Measurements from ENCODE around the gene ATP6V0E1. TPM values are rescaled to one million over a fixed set of nuclear protein-coding genes. Genes with fewer than 3 reads are reported as not detected.
"Not testable (repeated sequence)": the region's sequence is repeated elsewhere in the genome, so short reads cannot be mapped to it uniquely, and the experiment has no call there.

The ATP6V0E1 gene
- total RNA-seq, 1 donor from 2014 or later = 272 TPM

GRCh38 chr5:173016598-173017046, 33.1 kb downstream of the ATP6V0E1 start:
- Mint-ChIP-seq H3K4me1 (ENCODE audit: low read depth) (peaks cover 32% of the 10 kb centered on the region), H3K36me3 (ENCODE audit: low read depth) (peaks cover 14% of the 10 kb centered on the region), H3K27ac (ENCODE audit: unreplicated experiment) (peak overlapping the region; percentile 84), H3K4me3 (ENCODE audit: unreplicated experiment) (peak overlapping the region; percentile 28), H3K27me3 (ENCODE audit: low read depth) (no peaks in the 10 kb centered on the region), H3K9me3 (ENCODE audit: low read depth) (no peaks in the 10 kb centered on the region)
- DNase-seq (ENCODE audit: low spot score) = no peak
- no peak for TF ChIP-seq CTCF (IDR thresholded peaks at IDR 0.05)

GRCh38 chr5:173017087-173017486, 33.5 kb downstream of the ATP6V0E1 start:
- not testable (repeated sequence) for H3K4me3 Mint-ChIP-seq (ENCODE audit: unreplicated experiment); H3K27me3 Mint-ChIP-seq (ENCODE audit: low read depth); DNase-seq (ENCODE audit: low spot score); H3K9me3 Mint-ChIP-seq (ENCODE audit: low read depth)
- Mint-ChIP-seq H3K36me3 (ENCODE audit: low read depth) (peaks cover 14% of the 10 kb centered on the region), H3K27ac (ENCODE audit: unreplicated experiment) (peak overlapping the region; percentile 84), H3K4me1 (ENCODE audit: low read depth) (peaks cover 27% of the 10 kb centered on the region)

- Mint-ChIP-seq H3K27me3 (ENCODE audit: low read depth) (no peaks in the 10 kb centered on the region), H3K36me3 (ENCODE audit: low read depth) (peaks cover 14% of the 10 kb centered on the region), H3K27ac (ENCODE audit: unreplicated experiment) (peak overlapping the region; percentile 5), H3K4me3 (ENCODE audit: unreplicated experiment) (no peak overlapping the region), H3K4me1 (ENCODE audit: low read depth) (peaks cover 26% of the 10 kb centered on the region), H3K9me3 (ENCODE audit: low read depth) (no peaks in the 10 kb centered on the region)
- no peak for TF ChIP-seq CTCF (IDR thresholded peaks at IDR 0.05)
- no peak for DNase-seq (ENCODE audit: low spot score)
These were observed 34.8 kb downstream of the ATP6V0E1 start for GRCh38 chr5:173018358-173018757.

GRCh38 chr5:173020154-173020581, 36.6 kb downstream of the ATP6V0E1 start:
- H3K9me3 Mint-ChIP-seq (ENCODE audit: low read depth) = no peaks in the 10 kb centered on the region
- H3K36me3 Mint-ChIP-seq (ENCODE audit: low read depth) = peaks cover 14% of the 10 kb centered on the region
- H3K27ac Mint-ChIP-seq (ENCODE audit: unreplicated experiment) = no peak overlapping the region
- no peak overlapping the region for H3K4me3 Mint-ChIP-seq (ENCODE audit: unreplicated experiment)
- no peak for TF ChIP-seq CTCF (IDR thresholded peaks at IDR 0.05)
- peaks cover 24% of the 10 kb centered on the region for H3K4me1 Mint-ChIP-seq (ENCODE audit: low read depth)
- no peak for DNase-seq (ENCODE audit: low spot score)
- H3K27me3 Mint-ChIP-seq (ENCODE audit: low read depth) = no peaks in the 10 kb centered on the region

- peaks cover 23% of the 10 kb centered on the region for H3K4me1 Mint-ChIP-seq (ENCODE audit: low read depth)
- no peaks in the 10 kb centered on the region for H3K9me3 Mint-ChIP-seq (ENCODE audit: low read depth)
- H3K27ac Mint-ChIP-seq (ENCODE audit: unreplicated experiment) = no peak overlapping the region
- no peaks in the 10 kb centered on the region for H3K27me3 Mint-ChIP-seq (ENCODE audit: low read depth)
- H3K36me3 Mint-ChIP-seq (ENCODE audit: low read depth) = peaks cover 14% of the 10 kb centered on the region
- H3K4me3 Mint-ChIP-seq (ENCODE audit: unreplicated experiment) = no peak overlapping the region
- no peak for DNase-seq (ENCODE audit: low spot score)
- TF ChIP-seq CTCF (IDR thresholded peaks at IDR 0.05) = no peak
These were observed 37.1 kb downstream of the ATP6V0E1 start for GRCh38 chr5:173020643-173021042.

- H3K27me3 Mint-ChIP-seq (ENCODE audit: low read depth) = no peaks in the 10 kb centered on the region
- no peak for DNase-seq (ENCODE audit: low spot score)
- no peaks in the 10 kb centered on the region for H3K9me3 Mint-ChIP-seq (ENCODE audit: low read depth)
- H3K4me1 Mint-ChIP-seq (ENCODE audit: low read depth) = peaks cover 6% of the 10 kb centered on the region
- H3K4me3 Mint-ChIP-seq (ENCODE audit: unreplicated experiment) = no peak overlapping the region
- peak overlapping the region; percentile 27 for H3K27ac Mint-ChIP-seq (ENCODE audit: unreplicated experiment)
- peaks cover 10% of the 10 kb centered on the region for H3K36me3 Mint-ChIP-seq (ENCODE audit: low read depth)
- TF ChIP-seq CTCF (IDR thresholded peaks at IDR 0.05) = no peak
These were observed 42.1 kb downstream of the ATP6V0E1 start for GRCh38 chr5:173025651-173026050.
